GM18861 (cell line): ENCODE results near the gene BMERB1.

ENCODE experiments used
- ATAC-seq: cut with Tn5 transposase; IDR thresholded peaks from one replicate; pipeline ENCODE4 v1.9.1; 2021; ENCODE audit not compliant: unreplicated experiment

The BMERB1 gene

DNA sequence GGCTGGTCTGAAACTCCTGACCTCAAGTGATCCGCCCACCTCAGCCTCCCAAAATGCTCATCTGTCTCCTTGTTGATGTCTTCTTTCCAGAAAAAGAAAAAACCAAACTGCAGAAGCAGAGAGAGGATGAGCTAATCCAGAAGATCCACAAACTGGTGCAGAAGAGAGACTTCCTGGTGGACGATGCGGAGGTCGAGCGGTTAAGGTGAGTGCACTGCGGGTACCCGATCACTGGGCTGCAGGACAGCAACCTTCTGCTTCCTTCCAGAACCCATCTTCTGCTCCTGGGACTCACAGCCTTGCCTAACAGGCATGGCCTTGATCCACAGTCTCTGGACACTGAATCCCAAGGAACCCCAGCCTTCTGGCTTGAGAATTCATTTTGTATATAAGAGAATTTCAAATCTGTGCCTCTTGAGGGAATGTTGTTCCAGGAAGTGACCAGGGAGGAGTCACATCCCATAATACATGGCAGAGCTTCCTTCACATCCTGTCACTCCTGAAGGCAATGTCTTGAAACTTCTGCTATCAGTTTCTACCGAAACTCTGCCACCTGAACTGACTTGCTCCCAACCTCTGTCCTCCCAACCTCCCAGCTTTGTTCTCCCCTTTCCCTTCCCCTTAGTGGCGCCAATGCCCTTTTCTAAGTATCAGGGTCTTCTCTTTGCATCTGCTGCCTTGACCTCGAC lies 146.9 kb downstream of the BMERB1 start:
- ATAC-seq, result no peak

DNA sequence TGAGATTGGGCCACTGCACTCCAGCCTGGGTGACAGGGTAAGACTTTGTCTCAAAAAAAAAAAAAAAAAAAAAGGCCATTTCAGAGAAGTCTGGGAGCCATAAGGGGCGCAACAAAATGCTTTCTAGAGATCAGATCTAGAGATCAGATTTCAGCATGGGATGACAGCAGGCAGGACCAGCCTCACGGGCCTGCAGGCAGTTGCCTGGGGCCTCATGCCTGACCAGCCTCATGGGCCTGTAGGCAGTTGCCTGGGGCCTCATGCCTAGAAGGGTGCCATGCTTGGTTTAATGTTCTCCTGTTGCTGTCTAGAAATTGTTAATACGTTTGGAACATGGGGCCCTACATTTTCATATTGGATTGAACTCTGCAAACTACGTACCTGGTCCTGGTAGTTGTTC lies 149.1 kb downstream of the BMERB1 start:
- no peak for ATAC-seq

DNA sequence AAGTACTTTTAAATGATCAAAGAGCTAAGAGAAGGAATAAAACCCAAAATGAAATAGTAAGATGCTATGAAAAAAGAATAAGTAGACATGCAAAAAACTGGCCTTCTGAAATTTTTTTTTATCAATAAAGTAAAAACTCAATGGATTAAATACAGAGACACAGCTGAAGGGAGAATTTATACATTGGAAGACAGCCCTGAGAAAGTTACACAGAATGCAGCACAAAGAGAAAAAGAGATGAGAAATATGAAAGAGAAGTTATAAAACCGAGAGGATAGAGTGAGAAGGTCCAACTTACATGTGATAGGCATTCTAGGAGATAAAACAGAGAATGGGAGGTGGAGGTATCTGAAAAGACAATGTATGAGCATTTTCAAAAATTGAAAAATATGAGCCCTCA lies 151.6 kb downstream of the BMERB1 start:
- ATAC-seq, result no peak

DNA sequence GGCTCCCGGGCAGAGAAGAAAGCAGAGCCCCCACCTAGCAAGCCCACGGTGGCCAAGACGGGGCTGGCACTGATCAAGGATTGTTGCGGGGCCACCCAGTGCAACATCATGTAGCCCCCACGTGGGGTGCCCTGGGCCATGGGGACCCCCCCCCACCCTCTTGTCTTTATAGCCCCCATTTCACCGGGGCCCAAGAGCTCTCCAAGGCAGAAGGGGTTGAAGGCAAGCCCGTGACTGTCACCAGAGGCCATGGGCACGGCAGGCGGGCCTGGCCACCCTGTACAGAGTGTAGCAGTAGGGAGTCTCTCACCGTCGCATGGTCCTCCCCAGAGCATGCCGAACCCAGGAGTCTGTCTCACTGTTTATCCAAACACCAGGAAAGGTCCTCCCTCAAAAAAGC lies 152.3 kb downstream of the BMERB1 start:
- ATAC-seq, result no peak

DNA sequence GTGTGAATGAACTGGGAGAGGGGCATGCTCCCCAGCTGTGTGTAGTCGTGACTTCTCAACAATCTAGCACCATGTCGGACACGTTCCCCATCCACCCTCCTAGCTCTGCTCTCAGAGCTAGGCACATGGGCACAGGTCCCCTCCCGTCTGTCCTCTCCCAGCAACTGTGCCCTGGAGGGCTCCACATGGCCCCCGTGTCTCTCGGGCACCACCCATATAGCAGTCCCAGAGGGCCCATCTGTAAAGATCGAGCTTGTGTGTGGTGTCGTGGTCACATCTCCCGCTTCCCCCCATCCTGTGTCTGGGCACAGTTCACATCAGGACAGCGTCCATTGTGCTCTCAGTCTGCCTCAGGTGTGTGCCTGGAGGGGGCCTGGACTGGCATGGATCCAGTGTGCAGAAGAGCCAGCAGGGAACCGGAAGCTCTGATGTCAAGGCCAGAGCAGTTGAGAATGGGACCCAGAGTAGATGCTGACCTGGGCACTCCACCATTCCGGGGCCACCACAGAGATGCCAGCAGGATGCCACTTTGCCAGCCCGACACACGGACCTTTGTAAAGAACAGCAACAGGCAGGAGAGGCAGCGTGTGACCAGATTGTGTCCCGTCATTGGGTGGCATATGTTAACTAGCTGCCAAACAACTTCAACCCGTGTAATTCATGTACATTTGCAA lies 152.9 kb downstream of the BMERB1 start:
- no peak for ATAC-seq

DNA sequence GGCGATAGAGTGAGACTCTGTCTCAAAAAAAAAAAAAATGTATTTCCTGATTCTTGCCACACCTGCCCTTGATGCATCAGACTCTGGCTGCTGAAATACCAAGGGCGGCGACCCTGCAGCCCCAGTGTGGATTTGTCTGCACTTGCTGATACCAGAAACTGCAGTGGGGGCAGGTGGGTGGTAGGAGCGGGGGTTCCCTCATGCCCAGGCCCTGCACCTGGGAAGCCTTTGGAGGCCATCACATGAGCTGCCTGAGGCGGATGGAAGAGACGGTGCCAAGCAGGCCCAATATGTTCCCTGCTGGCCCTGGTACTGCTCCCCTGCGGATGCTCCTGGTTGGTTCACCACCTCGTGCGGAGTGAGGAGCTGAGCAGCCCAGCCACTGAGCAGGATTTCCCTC lies 157.9 kb downstream of the BMERB1 start:
- no peak for ATAC-seq

DNA sequence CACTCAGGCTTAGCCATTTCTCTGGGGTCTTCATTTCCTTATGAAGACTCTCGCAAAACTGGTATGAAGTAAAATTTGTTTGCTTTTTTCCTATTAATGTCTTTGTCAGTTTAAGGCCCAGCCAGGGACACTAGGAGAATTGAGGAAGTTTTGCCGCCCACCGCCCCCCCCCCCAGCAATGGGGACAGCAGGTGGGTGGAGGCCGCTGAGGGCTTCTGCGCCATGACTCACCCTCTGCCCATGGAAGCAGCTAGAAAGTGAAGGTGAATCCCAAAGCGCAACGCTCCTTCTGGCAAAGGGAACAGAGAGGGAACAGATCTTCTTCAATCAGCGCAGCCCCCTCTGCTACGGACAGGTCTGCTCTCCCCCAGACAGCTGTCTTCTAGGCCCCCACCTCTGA lies 158.8 kb downstream of the BMERB1 start:
- no peak for ATAC-seq

DNA sequence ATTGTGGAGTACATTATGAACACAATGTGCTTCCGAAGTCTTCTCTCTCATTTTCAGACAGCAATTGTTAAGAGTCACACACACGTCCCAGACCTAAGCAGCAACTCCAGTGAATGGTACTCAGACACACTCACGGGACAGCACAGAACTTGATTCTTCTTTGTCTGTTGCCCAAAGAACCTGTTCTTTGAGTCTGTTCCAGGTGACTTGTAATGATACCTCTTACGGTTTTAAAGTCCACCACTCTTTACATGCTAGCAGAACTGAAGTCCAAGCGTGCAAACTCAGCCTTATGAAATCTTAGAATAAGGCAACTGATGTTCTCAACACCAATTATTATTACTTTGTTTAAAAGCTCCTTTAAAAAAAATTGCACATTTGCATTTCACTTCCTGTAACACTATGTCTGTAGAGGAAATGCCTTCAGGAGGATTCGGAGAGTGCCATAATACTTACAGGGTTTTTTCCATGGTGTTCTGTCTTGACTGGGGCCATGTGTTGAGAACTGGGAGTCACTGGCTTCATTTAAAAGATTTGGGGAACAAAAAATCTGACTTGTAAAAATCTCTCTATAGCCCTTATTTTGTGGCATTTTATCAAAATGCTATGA lies 160.4 kb downstream of the BMERB1 start:
- ATAC-seq, result no peak

DNA sequence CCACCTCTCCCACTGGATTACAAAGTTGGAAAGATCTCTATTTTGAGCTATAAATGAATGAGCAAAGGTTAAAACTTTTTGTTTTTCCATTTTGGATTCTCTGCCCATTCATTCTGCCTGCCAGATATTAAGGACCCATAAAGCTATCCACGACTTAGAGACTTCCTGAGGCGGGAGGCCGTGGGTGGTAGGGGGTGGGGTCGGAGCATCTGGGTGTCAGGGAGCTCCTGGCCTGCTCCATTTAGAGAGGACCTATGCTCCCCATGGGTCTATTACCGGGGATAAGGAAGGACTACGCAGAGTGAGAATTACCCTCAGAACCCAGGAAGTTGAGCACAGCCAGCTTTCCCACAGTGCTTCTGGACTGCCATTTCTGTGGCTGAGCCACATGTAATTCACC lies 162.7 kb downstream of the BMERB1 start:
- no peak for ATAC-seq

DNA sequence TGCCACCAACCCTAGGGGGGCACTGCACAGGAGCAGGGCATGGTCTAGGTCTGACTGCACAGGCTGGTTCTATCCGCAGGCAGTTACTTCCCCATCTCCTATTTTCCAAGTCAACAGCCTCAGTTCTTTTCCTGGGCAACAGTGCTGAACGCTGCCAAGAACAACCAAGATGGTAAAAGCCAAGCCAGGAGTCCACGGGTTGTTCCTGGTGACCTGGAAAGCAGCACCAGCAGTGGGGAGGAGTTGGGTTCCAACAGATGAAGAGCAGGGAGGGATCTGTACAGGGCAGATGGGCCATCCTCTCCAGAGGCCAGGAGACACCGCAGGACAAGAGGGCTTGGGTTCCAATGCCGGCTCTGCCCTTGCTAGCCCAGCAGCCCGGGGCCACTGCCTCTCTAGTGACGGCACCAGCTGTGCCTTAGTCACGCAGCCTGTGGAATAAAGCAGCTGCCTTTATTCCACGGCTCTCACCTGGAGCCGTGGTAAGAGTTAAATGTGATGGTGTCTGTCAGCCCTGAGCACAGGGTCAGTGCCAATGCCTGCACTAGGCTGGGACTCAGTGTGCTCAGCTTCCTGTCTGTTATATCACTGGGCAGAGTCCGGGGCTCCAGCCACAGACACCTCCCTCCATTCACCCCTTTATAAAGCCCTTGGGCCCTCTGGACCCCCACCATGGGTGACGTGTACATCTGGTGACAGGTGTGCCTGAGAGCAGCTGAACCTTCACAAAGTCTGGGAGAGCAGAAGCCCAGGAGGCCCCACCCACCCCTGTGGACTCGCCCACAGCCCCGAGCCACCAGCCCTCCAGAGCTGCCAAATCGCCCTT lies 163.6 kb downstream of the BMERB1 start:
- ATAC-seq, result no peak

DNA sequence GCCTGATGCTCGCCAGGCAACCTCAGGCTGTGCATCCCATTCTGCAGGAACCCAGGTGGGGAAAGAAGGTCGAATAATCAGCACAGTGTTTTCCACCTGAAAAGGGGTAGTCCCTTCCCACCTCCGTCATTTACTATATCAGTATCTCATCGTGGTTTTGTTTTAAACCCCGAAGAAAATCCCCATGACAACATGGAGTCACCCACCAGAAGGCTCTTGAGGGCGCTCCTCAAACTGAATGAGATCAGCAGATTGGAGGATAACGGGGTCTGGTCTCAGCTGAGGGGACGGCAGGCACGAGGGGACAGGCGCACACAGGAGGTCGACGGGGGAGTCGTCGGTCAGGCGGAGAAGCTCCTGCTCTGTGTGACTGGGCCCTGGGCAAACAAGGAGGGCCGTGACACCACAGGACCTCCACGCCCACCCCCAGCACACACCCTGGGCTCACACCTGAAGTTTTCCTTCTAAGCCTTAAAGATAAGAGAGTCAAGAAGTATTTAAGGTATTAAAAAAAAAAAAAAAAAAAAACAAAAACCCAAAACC lies 164.3 kb downstream of the BMERB1 start:
- ATAC-seq, result no peak

DNA sequence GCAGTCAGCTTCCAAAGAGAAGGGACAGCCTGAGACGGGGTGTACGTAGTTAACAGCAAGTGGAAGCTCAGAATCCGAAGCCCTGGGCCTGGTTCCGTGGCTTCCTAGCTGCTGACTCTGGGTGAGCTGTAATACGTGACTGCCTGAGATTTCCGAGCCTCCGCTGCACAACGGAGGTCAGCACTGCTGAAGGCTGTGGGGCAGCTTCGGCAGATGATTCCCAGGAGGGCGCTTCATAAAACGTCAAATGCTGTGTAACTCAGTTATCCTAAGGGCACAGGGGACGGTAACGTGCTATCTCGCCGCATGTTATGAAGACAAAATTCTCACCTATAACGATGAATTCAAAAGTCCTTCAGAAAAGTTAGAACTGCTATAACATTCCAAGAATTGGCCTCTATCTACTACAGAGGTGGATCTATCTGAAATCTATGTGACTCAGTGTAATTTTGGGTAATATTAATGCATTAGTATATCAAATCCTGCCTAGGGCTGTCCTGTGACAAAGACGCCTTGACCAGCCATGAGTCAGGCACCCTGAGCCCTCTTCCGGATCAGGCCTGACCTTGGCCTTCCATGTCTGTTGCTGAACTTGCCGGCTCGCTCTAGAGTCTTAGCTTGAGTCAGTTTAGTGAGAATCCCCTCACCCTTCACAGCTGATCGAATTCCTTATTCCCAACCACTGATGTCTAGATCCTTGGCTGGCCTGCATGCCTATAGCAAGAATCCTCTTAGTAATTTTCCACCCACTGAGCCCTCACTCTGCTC lies 165.1 kb downstream of the BMERB1 start:
- no peak for ATAC-seq

DNA sequence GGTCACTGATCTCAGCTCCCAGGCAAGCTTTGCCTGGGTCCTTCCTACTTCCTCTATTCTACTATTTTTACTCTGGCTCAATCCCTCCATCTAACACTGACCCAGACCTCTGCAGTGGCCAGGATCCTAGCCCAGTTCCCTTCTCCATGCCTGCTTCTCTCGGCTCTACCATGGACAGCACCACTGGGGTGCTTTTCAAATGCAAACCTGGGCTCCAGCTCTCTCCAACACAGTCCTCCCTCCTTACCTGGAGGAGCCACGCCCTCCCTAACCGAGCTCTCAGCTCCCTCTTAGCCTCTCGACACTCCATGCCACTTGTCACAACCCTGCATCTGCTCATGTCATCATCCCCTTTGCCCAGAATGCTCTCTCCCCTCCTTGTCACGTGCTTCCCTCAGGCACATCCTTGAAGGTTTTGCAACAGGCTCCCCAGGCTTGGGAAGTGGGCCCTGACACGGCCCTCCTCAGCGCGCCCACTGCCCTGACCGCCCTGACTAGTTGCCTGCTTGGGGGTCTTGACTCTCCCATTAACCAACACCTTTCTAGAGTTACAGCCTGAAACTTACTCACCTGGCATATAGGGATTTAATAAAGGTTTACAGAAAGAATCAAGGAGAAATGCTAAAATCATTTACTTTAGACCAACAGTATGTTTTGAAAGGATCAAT lies 167.0 kb downstream of the BMERB1 start:
- ATAC-seq, result no peak

DNA sequence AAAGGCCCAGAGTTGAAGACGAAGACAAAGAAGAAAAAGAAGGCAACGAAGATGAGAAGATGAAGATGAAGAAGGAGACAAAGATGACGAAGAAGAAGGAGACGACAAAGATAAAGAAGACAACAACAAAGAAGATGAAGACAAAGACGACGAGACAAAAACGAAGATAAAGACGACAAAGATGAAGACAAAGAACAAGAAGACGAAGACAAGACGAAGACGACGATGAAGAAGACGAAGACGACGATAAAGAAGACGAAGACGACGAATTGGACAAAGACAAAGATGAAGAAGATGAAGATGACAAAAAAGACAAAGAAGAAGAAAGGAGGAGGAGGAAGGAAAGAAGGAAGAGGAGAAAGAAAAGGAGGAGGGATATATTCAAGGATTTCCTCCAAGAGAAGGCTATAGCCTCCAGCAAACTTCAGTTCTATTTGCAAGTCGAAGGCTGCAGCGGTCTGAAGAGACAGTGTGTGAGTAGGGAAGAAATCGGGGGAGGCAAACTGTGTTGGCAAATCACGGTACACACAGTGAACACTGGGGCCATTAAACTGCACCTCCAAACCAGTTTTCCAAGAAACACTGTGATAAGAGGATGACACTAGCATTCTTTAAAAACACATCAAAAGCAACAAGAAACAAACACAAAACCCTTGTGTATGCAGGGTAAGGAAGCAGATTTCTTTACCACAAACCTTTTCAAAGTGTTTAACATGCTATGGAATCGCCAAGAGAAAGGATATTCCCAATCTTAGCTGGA lies 168.1 kb downstream of the BMERB1 start:
- ATAC-seq, result no peak

DNA sequence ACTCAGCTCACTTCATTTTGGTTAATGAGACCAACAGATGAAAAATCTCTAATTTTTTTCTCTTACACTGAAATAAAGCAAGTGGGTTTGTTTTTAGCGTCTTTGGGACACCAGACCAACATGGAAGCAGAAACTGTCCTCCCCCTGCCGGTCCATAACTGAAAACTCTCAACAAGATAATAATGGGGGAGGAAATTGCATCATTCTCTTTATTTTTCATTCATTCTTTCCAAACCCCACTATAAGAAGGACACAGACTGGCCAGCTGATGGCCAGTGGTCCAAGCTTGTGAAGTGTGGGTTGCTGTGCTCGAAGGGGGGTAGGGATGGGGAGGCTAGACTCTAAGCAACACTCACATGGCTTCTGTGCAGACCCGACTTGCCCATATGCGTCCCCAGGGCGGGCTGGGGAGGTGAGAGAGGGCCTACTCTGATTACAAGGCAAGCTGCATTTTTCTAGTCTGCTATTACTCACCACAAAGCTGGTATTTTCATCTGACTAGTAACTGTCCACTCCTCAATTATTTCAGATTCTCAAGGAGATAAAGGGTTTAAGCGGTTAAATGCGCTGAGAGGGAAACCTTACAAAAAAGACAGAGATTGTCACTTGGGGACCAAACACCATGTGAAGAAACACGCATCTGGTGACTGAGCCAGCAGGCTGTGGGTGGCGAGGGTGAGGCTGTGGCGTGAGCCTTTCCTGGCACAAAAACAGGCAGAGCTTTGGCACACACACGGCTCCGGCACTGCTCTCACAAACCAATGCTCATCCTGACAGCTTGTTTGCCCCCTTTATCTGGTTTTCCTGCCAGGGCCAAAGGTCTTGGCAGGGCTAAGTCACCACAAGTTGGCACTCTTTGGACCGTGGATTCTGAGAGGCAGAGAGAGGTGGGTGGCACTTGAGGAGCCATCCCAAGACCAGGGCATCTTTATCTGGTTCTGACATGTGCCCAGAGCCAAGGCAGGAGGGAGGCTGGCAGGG lies 170.4 kb downstream of the BMERB1 start:
- ATAC-seq, result no peak

DNA sequence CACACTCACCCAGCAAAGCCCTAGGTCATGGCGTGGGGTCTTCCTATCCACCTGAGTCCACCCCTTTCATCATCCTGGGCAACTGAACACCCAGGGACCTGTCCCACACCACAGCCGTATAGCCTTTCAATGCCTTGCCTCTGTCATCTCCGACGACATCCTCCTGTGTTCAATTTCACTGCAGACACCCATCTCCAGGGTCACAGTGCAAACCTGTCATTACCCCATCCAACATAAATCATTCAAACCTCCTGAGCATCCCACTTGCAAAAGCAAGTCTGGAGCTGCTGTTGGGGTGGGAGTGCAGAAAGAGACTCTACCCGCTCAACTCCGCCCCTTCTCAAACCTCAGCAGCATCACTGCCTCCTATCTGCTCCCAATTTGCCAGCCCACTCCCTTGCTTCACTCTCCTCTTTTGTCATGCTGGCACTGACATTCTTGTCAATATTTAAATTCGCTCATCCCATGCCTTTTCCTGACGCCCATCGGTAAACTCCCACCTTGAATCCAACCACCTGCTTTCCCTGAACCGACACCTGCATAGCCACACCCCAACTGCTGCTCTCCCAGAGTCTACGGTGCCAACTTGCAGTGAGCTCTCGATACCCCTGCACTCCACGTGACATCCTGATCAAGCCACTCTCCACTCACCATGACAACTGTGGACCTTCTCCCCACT lies 171.6 kb downstream of the BMERB1 start:
- no peak for ATAC-seq

DNA sequence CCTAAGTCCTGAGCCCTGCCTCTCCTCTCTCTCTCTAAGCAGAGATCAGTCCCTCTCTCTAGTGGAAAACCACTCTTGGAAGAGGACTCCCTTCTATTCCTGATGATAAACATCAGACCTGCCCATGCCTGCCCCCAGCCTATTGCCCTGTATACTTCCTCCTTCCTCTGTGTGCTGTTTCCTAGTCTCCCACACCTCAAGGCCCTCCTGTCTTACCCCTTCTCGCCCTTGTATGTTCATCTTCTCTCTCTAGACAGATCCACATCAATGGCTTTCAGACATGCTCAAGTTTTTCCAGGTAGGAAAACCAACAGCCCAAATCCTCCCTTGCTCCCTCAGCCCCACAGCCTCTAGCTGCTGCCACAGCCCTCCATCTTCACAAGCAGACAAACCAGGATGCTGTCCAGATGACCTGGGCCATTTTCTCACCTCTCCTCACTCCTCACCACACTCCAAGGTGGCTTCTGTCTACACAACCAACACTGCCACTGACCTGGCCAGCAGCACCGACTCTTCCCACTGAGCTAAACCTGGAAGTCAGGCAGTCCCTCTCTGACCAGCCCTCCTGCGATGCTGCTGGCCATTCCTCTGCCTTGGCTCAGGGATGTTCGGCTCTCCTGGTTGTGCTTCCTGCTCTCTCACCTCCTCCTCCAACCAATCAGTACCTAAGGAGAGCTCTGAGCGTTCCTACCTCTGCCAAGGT lies 172.3 kb downstream of the BMERB1 start:
- ATAC-seq, result no peak
